Right ventricle myocardium superior (tissue), 1 donor: Measurements from ENCODE around the gene UBTD2. TPM values are rescaled to one million over a fixed set of nuclear protein-coding genes. Genes with fewer than 3 reads are reported as not detected.
"Not testable (repeated sequence)": the region's sequence is repeated elsewhere in the genome, so short reads cannot be mapped to it uniquely, and the experiment has no call there.

Source experiments
- ATAC-seq: fragments of 200-7000 bp; cut with Tn5 transposase; one replicate; pipeline ENCODE4 v1.9.1; 2020; ENCODE audit warnings: mild to moderate bottlenecking; ENCODE audit not compliant: poor library complexity
- DNase-seq: peaks from one replicate; pipeline ENCODE4 v3.0.0-alpha.2; 2020
- intact Hi-C: fragments of 100-400 bp; cut with DNase I; formaldehyde crosslinking; loops from one replicate; pipeline ENCODE4 v1.11.2; 2022
- total RNA-seq: library from RNA; stranded (reverse); fragmentation: NEBNext Ultra II Directional; extraction: Animal tissue kit (Norgen Biotek cat#: 25700); gene quantifications from one replicate; pipeline ENCODE4 v1.2.1, GENCODE V29; 2021
- donor health status: DM: no; HTN: yes; CAD: no; lungs with severe emphysema.

Gene UBTD2
- total RNA-seq, 1 donor from 2014 or later = 8.6 TPM

DNA sequence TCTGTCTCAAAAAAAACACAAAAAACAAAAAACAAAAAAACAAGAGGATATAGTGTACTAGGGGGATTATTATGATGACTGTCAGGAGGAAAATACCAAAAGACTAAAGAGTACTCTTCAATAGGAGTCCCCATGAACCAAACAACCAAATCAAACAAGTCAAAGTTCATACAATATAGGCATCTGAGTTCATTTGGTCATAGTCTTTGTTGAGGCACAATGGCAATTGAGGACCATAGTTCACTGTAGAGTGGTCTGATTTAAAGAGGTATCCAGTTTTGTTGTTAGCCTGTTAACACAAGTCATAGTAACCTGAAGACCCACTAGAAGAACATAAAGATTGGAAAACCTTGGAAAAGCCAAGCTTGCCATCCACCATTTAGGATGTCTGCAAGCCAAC, 11.3 kb upstream of the UBTD2 start:
- no peak for ATAC-seq
- intact Hi-C loops = no loop called here
- DNase-seq = no peak

DNA sequence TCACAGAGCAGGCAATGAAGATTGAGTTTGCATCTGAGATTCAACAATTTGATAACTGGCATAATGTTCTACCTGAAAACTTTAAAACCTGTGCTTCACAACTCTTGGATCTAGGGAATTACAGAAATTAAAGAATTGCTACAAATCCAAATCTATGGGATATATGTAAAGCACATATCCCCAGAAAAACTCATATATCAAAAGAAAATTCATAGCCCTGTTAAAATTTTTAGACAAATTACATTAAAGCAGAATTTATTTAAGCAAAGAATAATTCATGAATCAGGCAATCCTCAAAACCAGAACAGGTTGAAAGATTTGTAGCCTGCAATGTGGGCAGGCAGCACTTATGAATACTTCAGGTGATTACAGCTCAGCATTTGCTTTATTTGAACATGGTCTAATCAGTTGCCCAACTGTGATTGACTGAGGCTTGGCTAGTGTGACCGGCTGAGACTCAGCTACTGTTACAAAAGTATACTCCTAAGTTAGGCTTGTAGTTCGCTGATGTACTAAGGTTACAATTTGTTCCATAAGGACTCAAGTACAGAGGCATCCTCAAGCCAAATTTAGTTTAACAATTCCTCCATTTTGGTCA, 10.3 kb upstream of the UBTD2 start:
- intact Hi-C loops = loop anchor here (2.0 kb wide), 1 partner anchor 187 kb away; no protein-coding TSS in a partner anchor
- no peak for DNase-seq
- no peak for ATAC-seq

DNA sequence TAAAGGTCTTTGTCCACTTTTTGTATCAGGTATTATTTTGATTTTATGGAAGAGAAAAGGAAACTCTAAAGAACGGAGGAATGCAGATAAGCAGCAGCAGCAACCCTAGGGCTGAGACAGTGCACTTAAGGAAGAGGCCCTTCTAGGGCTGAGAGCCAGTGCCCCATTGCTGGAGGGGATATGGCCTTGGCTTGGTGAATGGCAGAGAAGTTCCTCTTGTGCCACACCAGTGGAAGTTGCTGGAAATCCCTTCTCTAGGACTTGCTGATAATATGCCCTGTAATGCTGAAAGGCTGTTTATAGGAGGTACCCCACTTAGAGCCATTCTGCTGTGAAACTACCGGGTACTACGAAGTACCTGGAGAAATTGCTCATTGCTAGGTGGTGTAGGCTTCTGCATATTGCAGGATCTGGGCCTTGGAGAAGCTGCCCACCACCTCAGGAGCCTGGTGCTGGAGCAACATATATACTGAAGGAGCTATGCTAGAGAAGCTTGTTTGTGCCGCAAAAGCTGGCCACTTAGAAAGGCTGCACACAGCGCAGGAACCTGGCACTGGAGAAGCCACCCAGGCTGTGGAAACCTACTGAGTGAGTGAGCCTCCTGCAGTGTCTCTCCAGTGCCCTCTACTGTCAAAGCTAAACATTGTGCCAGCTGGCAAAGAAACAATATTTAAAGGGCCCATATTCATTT, 9.6 kb upstream of the UBTD2 start:
- DNase-seq (peak; percentile 66), ATAC-seq (peak; percentile 99)
- intact Hi-C loops = loop anchor here (2.0 kb wide), 1 partner anchor 186 kb away; no protein-coding TSS in a partner anchor

DNA sequence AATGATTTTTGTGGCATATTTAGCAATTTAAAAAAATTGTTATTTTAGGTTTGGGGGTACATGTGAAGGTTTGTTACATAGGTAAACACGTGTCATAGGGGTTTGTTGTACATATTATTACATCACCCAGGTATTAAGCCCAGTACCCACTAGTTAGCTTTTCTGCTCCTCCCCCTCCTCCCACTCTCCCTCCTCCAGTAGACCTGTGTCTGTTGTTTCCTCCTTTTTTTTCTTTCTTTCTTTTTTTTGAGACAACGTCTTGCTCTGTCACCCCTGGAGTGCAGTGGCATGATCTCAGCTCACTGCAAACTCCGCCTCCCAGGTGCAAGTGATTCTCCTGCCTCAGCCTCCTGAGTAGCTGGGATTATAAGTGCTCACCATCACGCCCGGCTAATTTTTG, 8.3 kb upstream of the UBTD2 start:
- not testable (repeated sequence) for ATAC-seq, DNase-seq
- intact Hi-C loops = loop anchor here (2.0 kb wide), 1 partner anchor 185 kb away; no protein-coding TSS in a partner anchor

DNA sequence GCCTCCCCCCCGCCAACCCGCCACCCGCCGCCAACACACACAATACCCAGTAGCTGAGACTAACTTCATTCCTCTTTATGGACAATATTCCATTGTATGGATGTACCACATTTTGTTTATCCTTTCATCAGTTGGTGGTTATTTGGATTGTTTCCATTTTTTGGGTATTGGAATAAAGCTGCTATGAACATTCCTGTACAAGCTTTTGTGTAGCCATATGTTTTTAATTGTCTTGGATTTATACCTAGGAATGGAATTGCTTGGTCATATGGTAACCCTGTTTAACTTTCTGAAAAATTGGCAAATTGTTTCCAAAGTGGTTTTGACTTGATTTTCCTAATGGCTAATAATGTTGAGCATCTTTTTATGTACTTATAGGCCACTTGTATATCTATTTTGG, 4.9 kb upstream of the UBTD2 start:
- ATAC-seq (no peak), DNase-seq (no peak)
- intact Hi-C loops = no loop called here

DNA sequence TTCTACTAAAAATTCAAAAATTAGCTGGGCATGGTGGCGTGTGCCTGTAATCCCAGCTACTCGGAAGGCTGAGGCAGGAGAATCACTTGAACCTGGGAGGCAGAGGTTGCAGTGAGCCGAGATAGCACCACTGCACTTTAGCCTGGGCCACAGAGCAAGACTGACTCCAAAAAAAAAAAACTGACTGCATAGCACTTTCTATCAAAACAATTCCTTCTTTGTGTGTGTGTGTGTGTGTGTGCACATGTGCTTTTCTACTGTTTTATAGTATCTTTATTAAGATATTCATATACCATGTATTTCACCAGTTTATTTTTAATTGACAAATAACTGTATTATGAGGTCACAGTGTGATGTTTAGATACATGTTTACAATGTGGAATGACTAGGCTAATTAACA, 3.6 kb upstream of the UBTD2 start:
- DNase-seq, intact Hi-C loops, ATAC-seq: not testable (repeated sequence)

DNA sequence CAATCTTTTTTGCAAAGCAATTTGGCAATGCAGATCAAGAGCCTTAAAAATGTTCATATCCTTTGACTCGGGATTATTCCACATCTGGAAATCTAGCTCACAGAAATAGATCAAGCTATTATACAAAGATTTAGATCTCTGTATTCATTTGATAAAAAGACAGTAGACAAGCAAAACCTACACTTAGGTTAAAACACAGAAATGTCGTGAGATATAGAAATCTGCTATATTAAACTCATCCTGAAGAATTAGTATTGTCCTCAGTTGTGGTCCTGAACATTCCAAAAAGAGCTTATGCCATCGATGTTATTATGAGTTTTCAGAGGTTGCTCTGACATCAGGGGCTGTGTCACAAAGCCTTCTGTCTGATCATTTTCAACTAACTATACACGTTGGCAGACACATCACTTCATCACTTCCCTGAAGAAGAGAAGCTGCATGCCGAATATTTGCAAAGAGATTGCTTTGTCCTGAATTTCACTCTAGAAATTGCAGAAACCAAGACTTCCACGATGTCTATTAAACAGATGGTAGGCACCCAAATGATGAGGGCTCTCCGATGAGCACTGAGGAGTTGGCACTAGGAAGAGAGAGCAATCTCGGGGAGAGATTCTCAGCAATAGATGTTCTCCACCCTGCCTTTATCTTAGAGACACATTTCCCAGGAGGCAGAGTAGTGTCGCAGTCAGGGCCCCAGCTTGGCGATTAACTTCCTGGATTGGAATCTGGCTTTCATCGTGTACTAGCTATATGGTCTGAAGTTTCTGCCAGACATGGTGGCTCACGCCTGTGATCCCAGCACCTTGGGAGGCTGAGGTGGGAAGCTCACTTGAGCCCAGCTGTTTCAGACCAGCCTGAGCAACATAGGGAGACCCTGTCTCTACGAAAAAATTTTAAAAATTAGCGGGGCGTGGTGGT, 1.9 kb upstream of the UBTD2 start:
- ATAC-seq (no peak), DNase-seq (no peak)
- intact Hi-C loops = no loop called here

DNA sequence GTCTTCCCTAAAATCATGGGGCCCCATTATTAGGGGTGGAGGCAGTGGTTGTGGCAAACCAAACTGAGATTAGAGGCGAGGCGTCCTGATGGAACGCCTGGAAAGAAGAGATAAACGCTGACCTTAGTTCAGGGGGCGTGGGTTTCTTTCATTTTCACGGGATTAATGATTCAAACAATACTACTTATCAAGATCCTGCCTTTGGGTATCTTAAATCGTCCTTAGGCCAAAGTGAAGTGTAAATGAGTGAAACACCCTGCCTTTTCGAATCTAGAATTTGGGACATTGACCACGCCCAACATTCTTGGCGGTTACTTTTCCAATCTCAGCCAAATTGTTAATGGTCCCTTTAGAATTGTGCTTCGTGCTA, 1.0 kb upstream of the UBTD2 start:
- ATAC-seq (peak; percentile 24), DNase-seq (no peak)
- intact Hi-C loops = no loop called here

DNA sequence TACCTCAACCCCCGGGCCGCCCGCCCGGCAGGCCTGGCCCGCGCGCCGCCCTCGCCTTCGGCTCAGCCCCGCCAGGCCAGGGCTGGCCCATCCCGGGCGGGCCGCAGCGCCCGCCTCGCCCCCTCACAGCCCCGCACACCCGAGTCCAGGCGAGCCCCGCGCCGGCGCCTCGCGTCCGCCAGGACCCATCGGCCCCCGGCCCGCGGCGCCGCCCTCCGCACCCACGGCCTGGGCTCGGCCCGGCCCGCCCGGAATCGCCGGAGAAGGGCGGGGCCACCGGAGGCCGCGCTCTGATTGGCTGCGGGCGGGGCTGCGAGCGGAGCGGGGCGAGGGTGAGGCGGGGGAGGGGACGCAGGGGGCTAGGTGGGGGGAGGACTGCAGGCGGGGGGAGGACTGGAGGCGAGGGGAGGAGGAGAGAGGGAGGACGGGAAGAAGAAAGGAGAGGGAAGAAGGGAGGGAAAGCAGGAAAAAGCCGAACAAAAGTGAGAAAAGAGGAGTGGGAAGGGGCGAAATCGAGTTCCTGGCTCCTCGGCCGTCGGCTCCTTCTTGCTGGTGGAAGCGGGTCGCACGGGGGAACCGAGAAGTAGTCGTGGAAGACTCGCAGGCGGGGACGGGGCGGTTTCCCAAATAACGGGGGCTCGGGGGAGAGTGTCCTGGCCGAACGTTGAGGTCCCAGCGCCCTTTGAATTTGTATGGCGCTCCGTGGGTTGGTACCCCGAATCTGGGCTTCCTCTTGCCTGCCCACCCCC, 472 bp upstream of the UBTD2 start:
- DNase-seq (peak; percentile 90), ATAC-seq (peak; percentile 95)
- intact Hi-C loops = no loop called here

DNA sequence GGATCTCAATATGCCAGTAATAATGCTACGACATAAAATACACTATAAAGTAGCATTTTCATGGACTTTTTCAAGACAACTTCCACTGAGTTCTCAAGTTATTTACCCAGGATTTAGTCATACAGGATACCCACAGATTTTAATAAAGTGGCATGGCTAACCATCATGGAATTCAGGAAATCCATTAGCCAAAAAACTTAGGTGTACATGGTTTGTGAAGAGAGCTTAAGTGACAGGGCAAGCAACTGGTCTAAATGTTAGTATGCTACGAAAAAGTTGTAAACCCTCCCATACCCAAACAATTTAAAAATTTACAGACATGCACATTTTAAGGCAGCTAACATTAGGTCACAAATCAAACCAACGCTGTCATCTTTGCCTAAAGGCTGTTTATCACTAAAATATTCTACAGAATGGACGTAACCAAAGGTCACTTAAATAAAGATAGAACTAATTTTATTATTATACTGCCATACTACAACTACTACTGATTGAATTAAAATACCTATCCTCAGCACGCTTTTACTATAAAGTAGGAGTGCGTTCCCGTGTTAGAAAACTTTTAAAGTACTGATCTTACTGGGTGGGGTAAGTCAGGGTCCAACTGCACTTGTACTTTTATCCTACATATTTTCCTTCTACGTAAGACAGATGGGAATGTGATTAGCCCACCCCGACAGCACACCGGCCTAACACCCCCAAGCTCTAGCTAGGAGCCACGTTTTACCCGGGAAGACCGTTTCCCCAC, 1.1 kb downstream of the UBTD2 start:
- intact Hi-C loops = no loop called here
- no peak for DNase-seq
- no peak for ATAC-seq

DNA sequence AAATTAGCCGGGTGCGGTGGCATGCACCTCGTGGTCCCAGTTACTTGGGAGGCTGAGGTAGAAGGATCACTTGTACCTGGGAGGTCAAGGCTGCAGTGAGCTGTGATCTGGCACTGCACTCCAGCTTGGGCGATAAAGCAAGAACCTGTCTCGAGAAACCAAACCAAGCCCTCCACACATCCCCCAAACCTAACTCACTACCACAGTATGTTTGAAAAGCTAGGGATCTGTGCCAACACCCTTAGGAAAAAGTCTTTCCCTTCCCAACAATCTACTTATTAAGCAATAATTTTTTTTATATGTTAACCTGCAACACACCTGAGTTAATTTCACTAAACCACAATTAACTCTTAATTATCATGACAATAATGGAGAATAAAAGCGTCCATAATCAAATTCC, 2.2 kb downstream of the UBTD2 start:
- DNase-seq (no peak), ATAC-seq (no peak)
- intact Hi-C loops = no loop called here

DNA sequence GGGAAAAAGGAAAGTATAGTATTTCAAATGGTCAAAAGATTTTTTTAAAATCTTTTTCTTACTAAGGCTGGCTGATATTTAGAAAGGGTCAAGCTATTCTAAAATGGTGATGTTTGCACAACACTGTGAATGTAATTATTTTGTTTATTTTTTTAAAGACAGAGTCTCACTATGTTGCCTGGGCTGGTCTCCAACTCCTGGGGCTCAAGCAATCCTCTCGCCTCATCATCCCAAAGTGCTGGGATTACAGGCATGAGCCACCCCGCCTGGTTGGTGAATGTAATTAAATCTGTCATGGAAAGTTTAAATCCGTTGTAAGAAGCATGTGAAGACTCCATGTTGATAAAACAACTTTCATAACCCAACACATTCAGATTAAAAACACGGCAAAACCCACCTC, 2.6 kb downstream of the UBTD2 start:
- intact Hi-C loops = no loop called here
- ATAC-seq (no peak), DNase-seq (no peak)

DNA sequence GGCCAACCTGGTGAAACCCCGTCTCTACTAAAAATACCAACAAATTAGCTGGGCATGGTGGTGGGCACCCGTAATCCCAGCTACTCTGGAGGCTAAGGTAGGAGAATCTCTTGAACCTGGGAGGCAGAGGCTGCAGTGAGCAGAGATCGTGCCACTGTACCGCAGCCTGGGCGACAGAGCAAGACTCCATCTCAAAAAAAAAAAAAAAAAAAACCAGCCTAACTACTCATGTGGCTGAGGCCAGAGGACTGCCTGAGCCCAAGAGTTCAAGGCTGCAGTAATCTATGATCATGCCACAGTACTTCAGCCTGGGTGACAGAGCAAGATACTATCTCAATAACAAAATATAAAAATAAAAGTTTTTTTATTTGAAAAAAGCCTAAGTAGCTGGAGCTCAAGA, 3.2 kb downstream of the UBTD2 start:
- DNase-seq = no peak
- intact Hi-C loops = no loop called here
- no peak for ATAC-seq

DNA sequence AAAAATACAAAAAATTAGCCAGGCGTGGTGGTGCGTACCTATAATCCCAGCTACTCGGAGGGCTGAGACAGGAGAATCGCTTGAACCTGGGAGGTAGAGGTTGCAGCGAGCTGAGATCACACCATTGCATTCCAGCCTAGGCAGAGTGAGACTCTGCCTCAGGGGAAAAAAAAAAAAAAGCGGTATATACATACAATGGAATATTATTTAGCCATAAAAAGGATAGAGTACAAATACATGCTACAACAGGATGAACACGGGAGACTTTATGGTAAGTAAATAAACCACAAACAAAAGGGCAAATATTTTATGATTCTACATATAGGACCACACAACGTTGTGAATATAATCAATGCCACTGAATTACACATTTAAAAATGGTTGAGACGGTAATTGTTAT, 5.2 kb downstream of the UBTD2 start:
- no peak for DNase-seq
- intact Hi-C loops = no loop called here
- no peak for ATAC-seq

DNA sequence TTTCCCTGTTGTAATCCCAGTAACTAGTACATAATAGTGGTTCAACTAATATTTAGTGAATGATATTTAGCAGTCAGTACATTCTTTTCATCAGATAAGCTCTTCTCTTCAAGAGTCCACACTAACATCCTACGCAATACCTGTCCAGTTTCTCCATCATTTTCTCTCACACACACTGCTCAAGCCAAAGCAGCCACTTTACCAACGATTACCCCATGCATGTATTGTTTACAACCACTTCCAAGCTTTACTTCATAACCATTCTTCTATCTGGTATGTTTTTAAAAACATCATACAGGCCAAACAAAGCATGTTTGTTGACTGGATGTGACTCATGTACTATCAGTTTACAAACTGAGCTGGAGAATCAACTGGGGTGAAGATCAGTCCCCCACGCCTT, 7.3 kb downstream of the UBTD2 start:
- no peak for ATAC-seq
- intact Hi-C loops = no loop called here
- DNase-seq = no peak

DNA sequence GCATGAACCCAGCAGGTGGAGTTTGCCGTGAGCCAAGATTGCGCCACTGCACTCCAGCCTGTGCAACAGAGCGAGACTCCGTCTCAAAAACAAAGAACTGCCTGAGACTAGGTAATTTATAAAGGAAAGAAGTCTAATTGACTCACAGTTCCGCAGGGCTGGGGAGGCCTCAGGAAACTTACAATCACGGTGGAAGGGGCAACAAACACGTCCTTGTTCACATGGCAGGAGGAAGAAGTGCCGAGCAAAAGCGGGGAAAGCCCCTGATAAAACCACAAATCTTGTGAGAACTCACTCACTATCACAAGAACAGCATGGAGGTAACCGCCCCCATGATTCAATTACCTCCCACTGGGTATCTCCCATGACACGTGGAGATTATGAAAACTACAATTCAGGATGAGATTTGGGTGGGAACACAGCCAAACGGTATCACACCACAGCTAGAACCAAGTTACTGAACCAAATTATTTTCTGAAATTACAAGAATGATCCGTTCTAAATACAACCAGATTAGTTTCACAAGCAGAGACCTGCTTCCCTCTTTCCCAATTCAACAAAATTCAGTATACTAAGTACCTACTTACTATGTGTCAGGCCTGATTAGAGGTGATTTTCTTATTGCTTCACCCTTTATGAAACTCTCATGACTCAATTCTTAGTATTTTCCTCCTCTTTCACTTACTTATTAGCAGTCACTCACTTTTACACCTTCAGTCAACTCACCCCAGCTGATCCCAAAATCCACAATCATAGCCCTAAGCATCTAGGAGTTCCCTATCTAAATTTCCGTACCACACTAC, 8.4 kb downstream of the UBTD2 start:
- DNase-seq (no peak), ATAC-seq (no peak)
- intact Hi-C loops = no loop called here

DNA sequence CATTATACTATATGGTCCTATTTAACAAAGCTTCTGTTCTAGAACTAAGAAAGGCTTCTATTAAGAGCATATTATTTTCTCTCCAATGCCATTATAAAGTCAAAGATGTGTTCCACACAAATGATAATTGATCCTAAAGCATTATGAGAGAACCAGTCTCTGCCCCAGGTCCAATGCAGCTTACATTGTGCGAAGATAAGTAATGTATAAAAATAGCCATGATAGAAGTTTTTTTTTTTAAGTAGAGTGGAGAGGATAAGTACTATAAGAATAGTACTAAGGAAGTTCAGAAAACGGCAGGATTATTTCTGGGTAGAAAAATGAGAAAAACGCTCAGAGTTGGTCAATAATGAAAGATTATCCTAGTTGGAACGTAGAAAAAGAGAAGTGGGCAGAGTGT, 15.6 kb downstream of the UBTD2 start:
- intact Hi-C loops = no loop called here
- peak; percentile 56 for ATAC-seq
- DNase-seq = no peak

DNA sequence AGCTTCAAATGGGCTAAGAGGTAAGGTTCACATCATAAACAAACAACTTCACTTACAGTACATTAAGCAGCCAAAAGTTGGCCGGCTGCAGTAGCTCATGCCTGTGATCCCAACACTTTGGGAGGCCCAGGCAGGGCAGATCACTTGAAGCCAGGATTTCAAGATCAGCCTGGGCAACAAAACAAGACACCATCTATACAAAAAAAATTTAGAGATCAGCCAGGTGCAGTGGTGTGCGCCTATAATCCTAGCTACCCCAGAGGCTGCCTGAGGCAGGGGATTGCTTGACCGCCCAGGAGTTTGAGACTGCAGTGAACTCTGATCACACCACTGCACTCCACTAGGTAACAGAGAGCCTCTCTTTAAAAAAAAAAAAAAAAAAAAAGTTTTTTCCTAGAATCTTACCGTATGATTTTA, 16.9 kb downstream of the UBTD2 start:
- no peak for DNase-seq
- ATAC-seq = peak; percentile 80
- intact Hi-C loops = no loop called here
